ENCODE measurements around the gene PNMA8A. TPM values are rescaled to one million over a fixed set of nuclear protein-coding genes. Genes with fewer than 3 reads are reported as not detected.

PNMA8A gene
- total RNA-seq, 4 donors from 2014 or later: 0.72 to 3.5 (median 1.0) TPM

DNA sequence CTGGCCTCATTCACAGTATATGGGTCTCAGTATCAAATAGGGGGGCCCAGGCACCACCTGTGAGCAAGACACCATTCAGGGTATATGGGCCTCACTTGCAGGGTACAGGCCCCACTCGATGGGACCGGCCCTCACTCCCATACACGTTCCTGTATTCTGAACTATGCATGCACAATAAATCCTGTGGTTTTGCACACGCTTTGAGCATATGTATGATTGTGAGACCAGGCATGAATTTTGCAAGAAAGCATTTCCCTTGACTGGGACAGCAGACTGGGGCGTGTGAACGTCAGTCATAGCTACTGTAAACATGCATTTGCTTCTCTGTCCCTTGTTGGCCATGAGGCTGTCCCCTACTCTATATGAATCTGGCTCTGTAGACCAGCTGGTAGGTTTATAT is 24.9 kb upstream of the PNMA8A start:
- TF ChIP-seq CTCF (IDR thresholded peaks at IDR 0.05): no peak
- DNase-seq (ENCODE audit: low spot score) (no peak), ATAC-seq (ENCODE audit: low FRiP score) (no peak)

DNA sequence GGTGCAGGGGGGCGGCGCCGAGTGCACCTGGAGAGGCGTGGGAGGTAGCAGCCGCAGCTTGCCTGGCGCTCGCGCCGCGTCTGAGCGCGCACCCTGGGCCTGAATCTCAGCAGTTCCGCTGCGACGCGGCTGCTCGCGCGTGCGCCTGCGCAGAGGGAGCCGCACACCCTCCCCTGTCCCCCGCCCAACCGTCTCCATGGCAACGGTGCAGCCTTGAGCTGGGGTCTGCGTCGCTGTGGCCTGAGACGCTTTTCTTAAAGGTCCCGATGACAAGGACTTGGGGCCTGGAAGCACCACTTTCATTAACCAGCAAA is 24.4 kb upstream of the PNMA8A start, which contains the start of gene PNMA8B:
Gene PNMA8B, minus strand, starts transcription at position 82 of the 314 bp plus-strand sequence. CDS start 402 bp downstream, outside the sequence.
- no peak for DNase-seq (ENCODE audit: low spot score)
- ATAC-seq (ENCODE audit: low FRiP score): no peak

GRCh38 chr19:46494941-46495785 is 23.8 kb upstream of the PNMA8A start:
- no peak for DNase-seq (ENCODE audit: low spot score)
- TF ChIP-seq CTCF (IDR thresholded peaks at IDR 0.05): no peak
- ATAC-seq (ENCODE audit: low FRiP score): no peak

More for the DNA sequence above, 24.4 kb upstream of the PNMA8A start, which contains the start of gene PNMA8B:
- no peak for TF ChIP-seq CTCF (IDR thresholded peaks at IDR 0.05)

DNA sequence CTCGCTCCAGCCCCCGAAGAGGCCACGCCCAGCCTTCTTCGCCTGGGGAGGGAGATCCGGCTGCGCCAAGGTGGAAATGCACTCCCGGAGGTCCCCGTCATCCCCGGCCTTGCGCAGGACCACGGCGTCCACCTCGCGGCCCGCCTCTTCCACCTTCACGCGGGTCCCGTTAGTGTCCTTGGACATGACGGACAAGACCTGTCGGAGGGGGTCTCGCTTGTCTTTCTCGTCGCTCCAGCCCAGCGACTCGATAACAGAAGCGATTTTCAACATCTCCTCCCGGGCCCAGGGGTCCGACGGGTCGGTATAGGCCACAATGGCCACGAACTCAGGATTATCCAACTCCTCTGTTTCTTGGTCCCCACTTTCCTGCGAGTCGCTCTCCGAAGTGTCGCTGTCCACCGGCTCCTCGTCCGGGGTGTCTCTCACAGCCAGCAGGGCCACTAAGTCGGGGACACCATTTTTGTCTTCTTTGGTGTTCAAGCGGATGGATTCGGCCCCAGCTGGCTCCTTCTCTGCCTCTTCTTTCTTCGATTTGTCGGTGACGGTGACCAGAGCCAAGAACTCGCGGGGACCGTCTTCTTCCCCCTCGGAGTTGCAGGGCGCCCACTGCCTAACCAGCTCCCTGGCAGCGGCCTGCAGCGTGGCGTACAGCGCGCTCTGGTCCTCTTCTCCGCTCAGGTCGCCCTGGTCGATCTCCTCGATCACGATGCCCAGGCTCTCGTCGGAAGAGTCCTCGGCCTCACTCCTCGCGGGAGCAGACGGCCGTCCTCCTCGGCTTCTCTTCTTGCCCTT is 23.0 kb upstream of the PNMA8A start:
- DNase-seq (ENCODE audit: low spot score) (no peak), ATAC-seq (ENCODE audit: low FRiP score) (no peak)
- TF ChIP-seq CTCF (IDR thresholded peaks at IDR 0.05): no peak

- ATAC-seq (ENCODE audit: low FRiP score) (no peak), DNase-seq (ENCODE audit: low spot score) (no peak)
- no peak for TF ChIP-seq CTCF (IDR thresholded peaks at IDR 0.05)
These were observed 22.1 kb upstream of the PNMA8A start for GRCh38 chr19:46493236-46494145.

GRCh38 chr19:46492841-46493235 is 21.5 kb upstream of the PNMA8A start:
- no peak for TF ChIP-seq CTCF (IDR thresholded peaks at IDR 0.05)
- no peak for DNase-seq (ENCODE audit: low spot score)
- ATAC-seq (ENCODE audit: low FRiP score): no peak

Measured in omental fat pad (tissue), 4 donors.